ENCODE data around the gene PRSS38. TPM values are rescaled to one million over a fixed set of nuclear protein-coding genes. Genes with fewer than 3 reads are reported as not detected.

The PRSS38 gene
- total RNA-seq, 6 experiments from 2014 or later, result not detected

DNA sequence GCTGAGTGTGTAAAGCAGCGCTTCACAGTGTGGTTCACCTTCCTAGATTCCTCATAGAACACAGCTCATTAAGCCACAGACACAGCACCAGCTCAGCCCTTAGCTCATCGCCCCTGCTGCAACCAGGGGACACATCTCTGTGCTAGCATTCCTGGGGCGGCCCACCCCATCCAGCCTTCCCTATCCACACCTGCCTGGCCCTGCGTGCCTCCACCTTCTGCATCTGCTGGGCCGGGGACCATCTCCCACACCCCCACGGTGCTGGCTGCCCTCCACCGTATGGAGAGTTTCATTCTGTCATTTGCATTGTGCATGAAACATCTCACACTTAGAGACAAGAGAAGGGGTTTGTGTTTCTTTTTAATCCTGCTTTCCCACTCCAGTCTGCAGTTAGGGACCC lies 35.8 kb upstream of the PRSS38 start:
- Mint-ChIP-seq H3K36me3 (ENCODE audit: low read depth) (peaks cover 6% of the 10 kb centered on the region), H3K4me1 (ENCODE audit: low read depth) (peaks cover 53% of the 10 kb centered on the region), H3K27me3 (ENCODE audit: insufficient read depth) (no peaks in the 10 kb centered on the region), H3K27ac (peak overlapping the region; percentile 70; the same call in 1 of the 2 replicates), H3K4me3 (no peak overlapping the region), H3K9me3 (no peaks in the 10 kb centered on the region)
- TF ChIP-seq, protein P1, sequence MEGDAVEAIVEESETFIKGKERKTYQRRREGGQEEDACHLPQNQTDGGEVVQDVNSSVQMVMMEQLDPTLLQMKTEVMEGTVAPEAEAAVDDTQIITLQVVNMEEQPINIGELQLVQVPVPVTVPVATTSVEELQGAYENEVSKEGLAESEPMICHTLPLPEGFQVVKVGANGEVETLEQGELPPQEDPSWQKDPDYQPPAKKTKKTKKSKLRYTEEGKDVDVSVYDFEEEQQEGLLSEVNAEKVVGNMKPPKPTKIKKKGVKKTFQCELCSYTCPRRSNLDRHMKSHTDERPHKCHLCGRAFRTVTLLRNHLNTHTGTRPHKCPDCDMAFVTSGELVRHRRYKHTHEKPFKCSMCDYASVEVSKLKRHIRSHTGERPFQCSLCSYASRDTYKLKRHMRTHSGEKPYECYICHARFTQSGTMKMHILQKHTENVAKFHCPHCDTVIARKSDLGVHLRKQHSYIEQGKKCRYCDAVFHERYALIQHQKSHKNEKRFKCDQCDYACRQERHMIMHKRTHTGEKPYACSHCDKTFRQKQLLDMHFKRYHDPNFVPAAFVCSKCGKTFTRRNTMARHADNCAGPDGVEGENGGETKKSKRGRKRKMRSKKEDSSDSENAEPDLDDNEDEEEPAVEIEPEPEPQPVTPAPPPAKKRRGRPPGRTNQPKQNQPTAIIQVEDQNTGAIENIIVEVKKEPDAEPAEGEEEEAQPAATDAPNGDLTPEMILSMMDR (IDR thresholded peaks at IDR 0.05), result no peak
- no peak for DNase-seq

DNA sequence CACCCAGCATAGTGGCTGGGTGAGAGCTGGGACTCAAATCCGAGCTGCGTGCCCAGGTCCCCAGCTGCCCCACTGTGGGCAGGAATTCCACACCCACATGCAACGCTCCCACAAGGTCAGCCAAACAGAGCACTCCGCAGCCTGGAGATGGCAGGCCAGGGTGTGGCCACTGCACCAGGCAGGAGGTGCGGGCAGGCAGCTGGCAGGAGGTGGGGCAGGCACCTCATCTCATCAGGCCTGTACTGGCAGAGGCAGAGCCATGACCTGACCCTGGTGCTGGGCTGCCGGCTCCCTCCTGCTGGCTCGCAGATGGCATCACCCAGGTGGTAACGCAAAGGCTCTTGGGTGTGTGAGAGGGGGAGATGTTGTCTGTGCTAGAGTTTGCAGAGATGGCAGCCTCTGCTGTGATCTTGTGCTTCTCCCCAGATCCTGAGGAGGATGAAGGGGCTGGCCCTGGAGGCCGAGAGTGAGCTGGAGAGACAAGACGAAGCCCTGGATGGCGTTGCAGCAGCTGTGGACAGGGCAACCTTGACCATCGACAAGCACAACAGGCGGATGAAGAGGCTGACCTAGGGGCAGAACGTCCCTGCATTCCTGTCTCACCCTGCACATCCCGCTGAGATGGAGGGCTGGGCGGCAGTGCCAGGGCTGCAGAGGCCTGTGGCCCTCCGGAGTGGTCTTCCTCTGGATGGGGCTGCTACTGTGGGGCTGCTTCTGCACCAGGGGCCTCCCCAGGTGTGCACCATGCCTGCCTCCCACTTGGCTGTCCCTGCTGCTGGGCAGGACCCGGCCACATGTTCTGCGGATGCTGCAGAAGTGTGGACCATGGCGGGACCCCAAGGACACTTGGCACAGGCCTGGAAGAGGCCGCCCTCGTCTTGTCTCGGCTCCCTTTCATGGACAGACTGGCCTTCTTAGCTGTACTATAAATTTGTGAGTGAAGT lies 35.1 kb upstream of the PRSS38 start:
- Mint-ChIP-seq H3K27ac (no peak overlapping the region), H3K4me1 (ENCODE audit: low read depth) (peaks cover 46% of the 10 kb centered on the region), H3K4me3 (no peak overlapping the region), H3K27me3 (ENCODE audit: insufficient read depth) (no peaks in the 10 kb centered on the region), H3K36me3 (ENCODE audit: low read depth) (peaks cover 6% of the 10 kb centered on the region), H3K9me3 (no peaks in the 10 kb centered on the region)
- no peak for DNase-seq
- TF ChIP-seq, protein P1 (IDR thresholded peaks at IDR 0.05), result no peak

DNA sequence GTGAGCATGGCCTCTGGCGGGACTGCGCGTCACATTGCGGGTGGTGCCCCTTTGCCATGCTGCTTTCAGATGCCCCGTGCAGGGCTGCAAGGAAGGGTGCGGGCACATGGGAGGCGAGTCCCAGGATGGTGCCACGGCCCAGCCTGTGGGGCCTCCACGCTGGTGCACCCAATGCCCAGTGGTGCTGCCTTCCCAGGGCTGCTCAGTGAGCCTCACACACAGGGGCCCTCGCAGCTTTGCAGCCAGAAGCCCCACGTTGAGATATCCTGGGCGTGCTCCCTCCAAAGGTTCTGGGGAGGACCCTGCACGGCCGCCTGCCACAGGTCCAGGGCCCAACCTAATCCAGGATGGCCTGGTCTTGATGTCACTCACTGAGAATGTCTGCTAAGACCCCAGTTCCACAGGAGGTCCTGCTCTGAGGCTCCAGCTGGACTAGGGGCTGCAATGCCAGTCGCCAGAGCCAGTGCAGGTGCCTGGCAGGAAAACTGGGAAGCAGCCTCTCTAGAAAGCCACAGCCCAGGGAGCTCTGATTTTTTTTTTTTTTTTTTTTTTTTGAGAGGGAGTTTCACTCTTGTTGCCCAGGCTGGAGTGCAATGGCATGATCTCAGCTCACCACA lies 34.1 kb upstream of the PRSS38 start:
- Mint-ChIP-seq H3K9me3 (no peaks in the 10 kb centered on the region), H3K4me1 (ENCODE audit: low read depth) (peaks cover 36% of the 10 kb centered on the region), H3K4me3 (no peak overlapping the region), H3K36me3 (ENCODE audit: low read depth) (peaks cover 6% of the 10 kb centered on the region), H3K27ac (no peak overlapping the region), H3K27me3 (ENCODE audit: insufficient read depth) (no peaks in the 10 kb centered on the region)
- TF ChIP-seq, protein P1 (IDR thresholded peaks at IDR 0.05), result no peak
- no peak for DNase-seq

DNA sequence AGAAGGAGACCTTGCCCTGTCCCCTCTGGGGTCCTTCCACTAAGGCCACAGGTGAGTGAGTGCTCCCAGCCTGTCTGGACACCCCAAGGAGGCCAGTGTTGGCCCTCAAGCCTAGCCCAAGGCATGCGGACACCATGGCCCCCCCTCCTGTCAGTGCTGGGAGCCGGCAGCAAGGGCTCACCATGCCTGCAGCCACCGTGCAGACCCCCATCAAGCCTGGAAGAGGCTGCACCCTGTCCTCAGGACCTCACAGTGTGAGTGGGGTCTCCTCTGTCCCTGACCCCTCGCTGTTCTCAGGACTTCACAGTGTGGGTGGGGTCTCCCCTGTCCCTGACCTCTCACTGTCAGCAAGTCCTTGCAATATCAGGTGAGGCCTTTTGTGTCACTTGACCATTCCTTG lies 33.2 kb upstream of the PRSS38 start:
- Mint-ChIP-seq H3K36me3 (ENCODE audit: low read depth) (peaks cover 6% of the 10 kb centered on the region), H3K27ac (no peak overlapping the region), H3K9me3 (no peaks in the 10 kb centered on the region), H3K27me3 (ENCODE audit: insufficient read depth) (no peaks in the 10 kb centered on the region), H3K4me1 (ENCODE audit: low read depth) (peaks cover 31% of the 10 kb centered on the region), H3K4me3 (no peak overlapping the region)
- TF ChIP-seq, protein P1 (IDR thresholded peaks at IDR 0.05), result no peak
- DNase-seq, result no peak

DNA sequence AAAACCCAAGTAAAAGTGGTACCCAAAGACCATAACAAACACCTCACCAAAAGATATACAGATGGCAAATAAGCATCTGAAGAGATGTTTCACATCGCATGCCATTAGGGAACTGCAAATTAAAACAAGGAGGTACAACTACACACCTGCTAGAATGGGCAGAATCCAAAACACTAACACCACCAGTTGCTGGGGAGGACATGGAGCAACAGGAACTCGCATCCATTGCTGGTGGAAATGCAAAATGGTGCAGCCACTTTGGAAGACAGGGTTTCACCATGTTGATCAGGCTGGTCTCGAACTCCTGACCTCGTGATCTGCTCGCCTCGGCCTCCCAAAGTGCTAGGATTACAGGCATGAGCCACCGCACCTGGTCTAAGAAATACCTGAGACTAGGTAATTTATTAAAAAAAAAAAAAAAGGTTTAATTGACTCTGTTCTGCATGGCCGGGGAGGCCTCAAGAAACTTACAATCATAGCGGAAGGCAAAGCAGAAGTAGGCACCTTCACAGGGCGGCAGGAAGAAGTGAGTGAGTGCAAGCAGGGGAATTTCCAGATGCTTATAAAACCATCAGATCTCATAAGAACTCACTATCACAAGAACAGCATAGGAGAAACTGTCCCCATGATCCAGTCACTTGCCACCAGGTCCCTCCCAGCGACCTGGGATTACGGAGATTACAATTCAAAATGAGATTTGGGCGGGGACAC lies 30.2 kb upstream of the PRSS38 start:
- Mint-ChIP-seq H3K36me3 (ENCODE audit: low read depth) (peaks cover 6% of the 10 kb centered on the region), H3K4me1 (ENCODE audit: low read depth) (peaks cover 17% of the 10 kb centered on the region), H3K4me3 (no peak overlapping the region), H3K9me3 (no peaks in the 10 kb centered on the region), H3K27ac (no peak overlapping the region), H3K27me3 (ENCODE audit: insufficient read depth) (no peaks in the 10 kb centered on the region; the same call in 1 of the 2 replicates)
- DNase-seq, result no peak
- TF ChIP-seq, protein P1 (IDR thresholded peaks at IDR 0.05), result no peak
